Heart right ventricle (tissue), 16 donors: ENCODE results near the gene S100Z. TPM values are rescaled to one million over a fixed set of nuclear protein-coding genes. Genes with fewer than 3 reads are reported as not detected.
"Not testable (repeated sequence)": the region's sequence is repeated elsewhere in the genome, so short reads cannot be mapped to it uniquely, and the experiment has no call there.

Source experiments
- ATAC-seq, 8 donors: fragments of 200-7000 bp; cut with Tn5 transposase; one replicate each; pipeline ENCODE4 v1.9.1; 2020; ENCODE audit warnings: mild to moderate bottlenecking in 8 of 8, moderate library complexity in 8 of 8, moderate number of reproducible peaks in 1 of 8
- DNase-seq, 2 donors: peaks; one replicate each; pipeline ENCODE4 v3.0.0-alpha.2; 2020
- H3K27ac ChIP-seq, 10 donors: fragments of 200-600 bp; sonication (generic) in 2 of 10; one replicate each; pipeline versions ENCODE4 v1.5.0 to v1.8.0; 2020 to 2022; ENCODE audit warnings: mild to moderate bottlenecking in 3 of 10
- H3K27me3 ChIP-seq, 7 donors: fragments of 200-600 bp; one replicate each; pipeline ENCODE4 v1.8.0; 2021 to 2022; ENCODE audit warnings: mild to moderate bottlenecking in 2 of 7
- H3K36me3 ChIP-seq, 9 donors: fragments of 200-600 bp; sonication (generic) in 1 of 9; one replicate each; pipeline versions ENCODE4 v1.5.0 to v1.8.0; 2020 to 2022; ENCODE audit warnings: mild to moderate bottlenecking in 2 of 9
- H3K4me1 ChIP-seq, 9 donors: fragments of 200-600 bp; sonication (generic) in 1 of 9; one replicate each; pipeline versions ENCODE4 v1.5.0 to v1.8.0; 2020 to 2022; ENCODE audit warnings: mild to moderate bottlenecking in 4 of 9
- H3K4me3 ChIP-seq, 10 donors: fragments of 200-600 bp; sonication (generic) in 2 of 10; one replicate each; pipeline versions ENCODE4 v1.5.0 to v1.8.0; 2020 to 2022; ENCODE audit warnings: mild to moderate bottlenecking in 7 of 10, moderate library complexity in 2 of 10
- H3K9me3 ChIP-seq, 11 donors: fragments of 200-600 bp in 10 of 11; sonication (generic) in 2 of 11; one replicate each; pipeline versions ENCODE4 v1.5.0 to v1.8.0; 2013 to 2022; ENCODE audit warnings: mild to moderate bottlenecking in 2 of 11, control low read depth in 1 of 11, moderate library complexity in 1 of 11
- WGBS, 2 donors: extraction: QIAGEN DNeasy Blood & Tissue Kit; methylation state at CpG; one replicate each; pipeline ENCODE4 v1.1.7; 2013; ENCODE audit warnings: inconsistent platforms in 1 of 2; 5-methylcytosine and 5-hydroxymethylcytosine counted together
- intact Hi-C, 10 donors: fragments of 100-400 bp; cut with DNase I; formaldehyde crosslinking; loops; one replicate each; pipeline versions ENCODE4 v1.11.1 to v1.14.2; 2022
- polyA plus RNA-seq, 2 donors: library from polyadenylated mRNA; stranded (reverse); fragments of 200-250 nt; gene quantifications; one replicate each; pipeline ENCODE4 v1.2.3, GENCODE V29; 2013
- total RNA-seq, 10 donors: library from RNA; stranded (reverse); fragmentation: NEBNext Ultra II Directional in 3 of 10; extraction: Animal tissue kit (Norgen Biotek cat#: 25700) in 3 of 10; gene quantifications; one replicate each; pipeline versions ENCODE4 v1.2.1 to v1.2.4, GENCODE V29; 2021 to 2023
- TF ChIP-seq, protein P1 (sequence below), 9 donors: fragments of 200-600 bp; sonication (generic) in 2 of 9; IDR thresholded peaks; one replicate each; pipeline versions ENCODE4 v1.5.0 to v1.8.0; 2021 to 2022; ENCODE audit warnings: antibody characterized with exemption in 9 of 9, mild to moderate bottlenecking in 5 of 9, moderate library complexity in 1 of 9
- donor health status: Arrhythmogenic right ventricular cardiomyopathy.
- donor health status: ischemic (EF 13 %, LVEDD 7.1; RV severe dilation, severe dysfunction).
- donor health status: healthy with polysubstance abuse.
- donor health status: DM: no; HTN: yes; CAD: no.
- donor health status: DM: no; HTN: no; CAD: no.
- donor health status: ischemic (EF 25% LVEDD 6.9; RV normal size, moderate dysfunction).
- donor health status: ischemic (EF 25% LVEDD 5.7; RV mildly dilated, moderate dysfunction).
- donor health status: healthy.
- donor health status: DM: yes; HTN: yes; CAD: no.
- donor health status: Ischemic cardiomyopathy.
- donor health status: ischemic (EF 35%, LVEDD 5.7; RV mildly dilated, moderate dysfunction).
- donor health status: nonischemic (EF 11% LVEDD 7.7; RV severe dilation, severe dysfunction).
- donor health status: DM: yes; HTN: yes; CAD: no.
- donor health status: PGD.
- donor health status: ischemic (EF 29% LVEDD 5.4; RV normal size, mild dysfunction).
- donor health status: nonischemic (EF 23%, LVEDD 6.1; RV moderate dilation, normal function).

S100Z gene
- total and polyA plus RNA-seq, 12 donors: 0.03 to 0.22 TPM; not detected in 10

DNA sequence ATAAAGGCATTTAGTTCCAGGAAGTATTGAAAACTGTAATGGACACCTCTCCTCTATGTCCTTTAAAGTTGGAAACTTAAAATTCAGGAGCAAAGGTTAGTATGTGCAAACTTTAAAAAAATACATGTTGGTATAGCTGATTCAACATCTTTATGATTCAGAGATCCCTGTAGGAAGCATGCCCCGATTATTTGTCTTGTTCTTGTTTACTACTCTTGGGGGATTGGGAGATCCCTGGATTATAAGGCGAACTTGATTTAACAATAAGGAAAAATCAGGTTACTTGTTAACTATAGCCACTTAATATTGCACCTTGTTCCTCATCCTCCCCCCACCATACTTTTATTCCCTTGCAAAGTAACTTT is 29.3 kb upstream of the S100Z start:
- WGBS, 2 donors: 72% methylated on average over 2 of the region's 2 CpGs
- intact Hi-C loops: no loop called here
- no peaks in the 10 kb centered on the region for H3K36me3 ChIP-seq
- peaks cover 0 to 12% (median 0%) of the 10 kb centered on the region in 11 donors for H3K9me3 ChIP-seq
- DNase-seq (no peak), ATAC-seq (no peak)
- peak overlapping the region in 5 of 10 donors; percentile 58 to 76 (median 71) for H3K4me3 ChIP-seq
- H3K4me1 ChIP-seq: peaks cover 0 to 23% (median 13%) of the 10 kb centered on the region in 9 donors
- TF ChIP-seq, protein P1, sequence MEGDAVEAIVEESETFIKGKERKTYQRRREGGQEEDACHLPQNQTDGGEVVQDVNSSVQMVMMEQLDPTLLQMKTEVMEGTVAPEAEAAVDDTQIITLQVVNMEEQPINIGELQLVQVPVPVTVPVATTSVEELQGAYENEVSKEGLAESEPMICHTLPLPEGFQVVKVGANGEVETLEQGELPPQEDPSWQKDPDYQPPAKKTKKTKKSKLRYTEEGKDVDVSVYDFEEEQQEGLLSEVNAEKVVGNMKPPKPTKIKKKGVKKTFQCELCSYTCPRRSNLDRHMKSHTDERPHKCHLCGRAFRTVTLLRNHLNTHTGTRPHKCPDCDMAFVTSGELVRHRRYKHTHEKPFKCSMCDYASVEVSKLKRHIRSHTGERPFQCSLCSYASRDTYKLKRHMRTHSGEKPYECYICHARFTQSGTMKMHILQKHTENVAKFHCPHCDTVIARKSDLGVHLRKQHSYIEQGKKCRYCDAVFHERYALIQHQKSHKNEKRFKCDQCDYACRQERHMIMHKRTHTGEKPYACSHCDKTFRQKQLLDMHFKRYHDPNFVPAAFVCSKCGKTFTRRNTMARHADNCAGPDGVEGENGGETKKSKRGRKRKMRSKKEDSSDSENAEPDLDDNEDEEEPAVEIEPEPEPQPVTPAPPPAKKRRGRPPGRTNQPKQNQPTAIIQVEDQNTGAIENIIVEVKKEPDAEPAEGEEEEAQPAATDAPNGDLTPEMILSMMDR (IDR thresholded peaks at IDR 0.05): no peak
- H3K27me3 ChIP-seq: peaks cover 0 to 48% (median 34%) of the 10 kb centered on the region in 7 donors
- peak overlapping the region in 5 of 10 donors; percentile 64 to 89 (median 81) for H3K27ac ChIP-seq

DNA sequence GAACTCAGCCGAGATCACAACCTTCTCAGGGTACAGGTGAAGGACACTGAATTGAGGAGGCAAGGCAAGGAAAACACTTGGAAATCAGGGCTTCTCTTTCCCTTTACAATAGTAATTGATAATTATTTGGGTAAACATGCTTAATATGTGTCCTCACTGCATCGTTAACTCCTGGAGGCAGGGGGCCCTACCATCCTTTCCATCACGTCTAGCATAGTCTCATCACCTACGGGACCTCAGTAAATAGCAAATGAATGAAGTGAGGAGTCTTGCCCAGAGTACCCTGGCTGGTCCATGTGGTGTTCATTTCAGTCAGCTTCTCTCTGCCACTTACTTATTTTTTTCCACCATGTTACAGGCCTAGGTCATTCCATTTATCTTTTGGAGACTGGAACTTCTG is 28.7 kb upstream of the S100Z start:
- H3K9me3 ChIP-seq: peaks cover 0 to 12% (median 0%) of the 10 kb centered on the region in 11 donors
- peaks cover 0 to 23% (median 13%) of the 10 kb centered on the region in 9 donors for H3K4me1 ChIP-seq
- H3K27me3 ChIP-seq: peaks cover 0 to 48% (median 34%) of the 10 kb centered on the region in 7 donors
- ATAC-seq: no peak
- H3K4me3 ChIP-seq: peak overlapping the region in 2 of 10 donors; percentile 71
- 73 to 80% methylated on average over 4 of the region's 4 CpGs for WGBS, 2 donors
- no peak for DNase-seq
- intact Hi-C loops: no loop called here
- H3K27ac ChIP-seq: peak overlapping the region in 3 of 10 donors; percentile 81 to 89 (median 82)
- H3K36me3 ChIP-seq: no peaks in the 10 kb centered on the region
- TF ChIP-seq, protein P1 (IDR thresholded peaks at IDR 0.05): no peak

DNA sequence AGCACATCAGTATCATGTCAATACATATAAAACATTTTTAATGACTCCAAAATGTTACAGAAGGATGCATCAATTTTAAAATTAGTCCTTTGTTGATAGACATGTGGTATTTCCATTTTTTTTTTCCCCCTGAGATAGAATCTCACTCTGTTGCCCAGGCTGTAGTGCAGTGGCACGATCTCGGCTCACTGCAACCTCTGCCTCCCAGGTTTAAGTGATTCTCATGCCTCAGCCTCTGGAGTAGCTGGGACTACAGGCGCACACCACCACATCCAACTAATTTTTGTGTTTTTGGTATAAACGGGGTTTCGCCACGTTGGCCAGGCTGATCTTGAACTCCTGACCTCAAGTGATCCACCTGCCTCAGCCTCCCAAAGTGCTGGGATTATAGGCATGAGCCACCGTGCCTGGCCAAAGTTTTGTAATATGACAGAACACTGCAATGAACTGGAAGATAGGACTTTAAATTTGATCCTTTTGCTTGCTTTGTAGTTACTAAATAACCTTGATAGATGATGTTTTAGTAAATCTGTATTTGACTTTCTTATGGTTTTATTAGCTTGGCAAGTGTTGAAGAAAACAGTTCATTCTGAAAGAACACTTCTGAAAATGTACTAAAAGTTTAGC is 27.6 kb upstream of the S100Z start:
- DNase-seq, intact Hi-C loops, H3K27ac ChIP-seq, H3K36me3 ChIP-seq, ATAC-seq, H3K4me3 ChIP-seq: not testable (repeated sequence)
- peaks cover 0 to 23% (median 13%) of the 10 kb centered on the region in 9 donors for H3K4me1 ChIP-seq
- H3K27me3 ChIP-seq: peaks cover 0 to 41% (median 33%) of the 10 kb centered on the region in 7 donors
- peaks cover 0 to 12% (median 0%) of the 10 kb centered on the region in 11 donors for H3K9me3 ChIP-seq
- 86 to 87% methylated on average over 7 of the region's 7 CpGs for WGBS, 2 donors

DNA sequence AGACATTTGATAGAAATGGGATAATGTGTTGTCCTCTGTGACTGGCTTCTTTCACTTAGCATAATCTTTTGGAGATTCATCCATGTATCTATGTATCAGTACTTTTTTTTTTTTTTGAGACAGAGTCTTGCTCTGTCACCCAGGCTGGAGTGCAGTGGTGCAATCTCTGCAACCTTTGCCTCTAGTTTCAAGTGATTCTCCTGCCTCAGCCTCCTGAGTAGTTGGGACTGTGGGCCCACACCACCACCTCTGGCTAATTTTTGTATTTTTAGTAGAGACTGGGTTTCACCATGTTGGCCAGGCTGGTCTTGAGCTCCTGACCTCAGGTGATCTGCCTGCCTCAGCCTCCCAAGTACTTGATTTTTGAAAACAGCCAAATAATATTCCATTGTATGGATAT is 23.4 kb upstream of the S100Z start:
- intact Hi-C loops: not testable (repeated sequence)

DNA sequence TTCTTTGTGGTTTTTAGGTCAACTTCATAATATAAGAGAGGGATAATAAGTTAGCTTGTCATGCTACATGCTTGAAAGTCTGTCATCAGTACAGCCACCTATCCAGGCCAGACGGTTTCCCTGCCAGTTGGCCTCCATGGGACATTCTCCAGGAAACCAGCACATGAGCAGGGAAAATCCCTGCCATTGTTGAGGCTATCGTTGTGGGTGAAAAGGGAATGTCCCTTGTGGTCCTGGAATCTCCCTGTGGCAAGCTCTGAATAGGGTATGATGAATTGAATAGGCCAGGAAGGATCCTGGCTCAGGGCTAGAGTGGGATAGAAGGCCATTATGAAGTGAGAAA is 18.7 kb upstream of the S100Z start:
- ATAC-seq (peak in 4 of 8 donors; percentile 33 to 78 (median 60)), DNase-seq (no peak)
- Histone ChIP-seq H3K27me3 (no peaks in the 10 kb centered on the region), H3K4me1 (peaks cover 0 to 7% (median 0%) of the 10 kb centered on the region in 9 donors), H3K4me3 (no peak overlapping the region), H3K36me3 (peaks cover 0 to 7% (median 0%) of the 10 kb centered on the region in 9 donors), H3K27ac (no peak overlapping the region), H3K9me3 (no peaks in the 10 kb centered on the region)
- TF ChIP-seq, protein P1 (IDR thresholded peaks at IDR 0.05): no peak
- 17 to 37% methylated on average over 2 of the region's 2 CpGs for WGBS, 2 donors
- intact Hi-C loops: loop anchor here in 1 of 10 donors (10.0 kb wide), 1 partner anchor 756 kb away; no protein-coding TSS in a partner anchor

More for the DNA sequence above, 23.4 kb upstream of the S100Z start:
- not testable (repeated sequence) for ATAC-seq, H3K36me3 ChIP-seq, H3K27ac ChIP-seq, DNase-seq, H3K4me1 ChIP-seq, H3K27me3 ChIP-seq, H3K4me3 ChIP-seq
- peaks cover 0 to 12% (median 0%) of the 10 kb centered on the region in 11 donors for H3K9me3 ChIP-seq
